ENCODE results near the gene FNDC3A.
A peak's percentile ranks its signal among the peaks of the same experiment; 100 is the strongest.

FNDC3A gene, protein sequence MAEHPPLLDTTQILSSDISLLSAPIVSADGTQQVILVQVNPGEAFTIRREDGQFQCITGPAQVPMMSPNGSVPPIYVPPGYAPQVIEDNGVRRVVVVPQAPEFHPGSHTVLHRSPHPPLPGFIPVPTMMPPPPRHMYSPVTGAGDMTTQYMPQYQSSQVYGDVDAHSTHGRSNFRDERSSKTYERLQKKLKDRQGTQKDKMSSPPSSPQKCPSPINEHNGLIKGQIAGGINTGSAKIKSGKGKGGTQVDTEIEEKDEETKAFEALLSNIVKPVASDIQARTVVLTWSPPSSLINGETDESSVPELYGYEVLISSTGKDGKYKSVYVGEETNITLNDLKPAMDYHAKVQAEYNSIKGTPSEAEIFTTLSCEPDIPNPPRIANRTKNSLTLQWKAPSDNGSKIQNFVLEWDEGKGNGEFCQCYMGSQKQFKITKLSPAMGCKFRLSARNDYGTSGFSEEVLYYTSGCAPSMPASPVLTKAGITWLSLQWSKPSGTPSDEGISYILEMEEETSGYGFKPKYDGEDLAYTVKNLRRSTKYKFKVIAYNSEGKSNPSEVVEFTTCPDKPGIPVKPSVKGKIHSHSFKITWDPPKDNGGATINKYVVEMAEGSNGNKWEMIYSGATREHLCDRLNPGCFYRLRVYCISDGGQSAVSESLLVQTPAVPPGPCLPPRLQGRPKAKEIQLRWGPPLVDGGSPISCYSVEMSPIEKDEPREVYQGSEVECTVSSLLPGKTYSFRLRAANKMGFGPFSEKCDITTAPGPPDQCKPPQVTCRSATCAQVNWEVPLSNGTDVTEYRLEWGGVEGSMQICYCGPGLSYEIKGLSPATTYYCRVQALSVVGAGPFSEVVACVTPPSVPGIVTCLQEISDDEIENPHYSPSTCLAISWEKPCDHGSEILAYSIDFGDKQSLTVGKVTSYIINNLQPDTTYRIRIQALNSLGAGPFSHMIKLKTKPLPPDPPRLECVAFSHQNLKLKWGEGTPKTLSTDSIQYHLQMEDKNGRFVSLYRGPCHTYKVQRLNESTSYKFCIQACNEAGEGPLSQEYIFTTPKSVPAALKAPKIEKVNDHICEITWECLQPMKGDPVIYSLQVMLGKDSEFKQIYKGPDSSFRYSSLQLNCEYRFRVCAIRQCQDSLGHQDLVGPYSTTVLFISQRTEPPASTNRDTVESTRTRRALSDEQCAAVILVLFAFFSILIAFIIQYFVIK

DNA sequence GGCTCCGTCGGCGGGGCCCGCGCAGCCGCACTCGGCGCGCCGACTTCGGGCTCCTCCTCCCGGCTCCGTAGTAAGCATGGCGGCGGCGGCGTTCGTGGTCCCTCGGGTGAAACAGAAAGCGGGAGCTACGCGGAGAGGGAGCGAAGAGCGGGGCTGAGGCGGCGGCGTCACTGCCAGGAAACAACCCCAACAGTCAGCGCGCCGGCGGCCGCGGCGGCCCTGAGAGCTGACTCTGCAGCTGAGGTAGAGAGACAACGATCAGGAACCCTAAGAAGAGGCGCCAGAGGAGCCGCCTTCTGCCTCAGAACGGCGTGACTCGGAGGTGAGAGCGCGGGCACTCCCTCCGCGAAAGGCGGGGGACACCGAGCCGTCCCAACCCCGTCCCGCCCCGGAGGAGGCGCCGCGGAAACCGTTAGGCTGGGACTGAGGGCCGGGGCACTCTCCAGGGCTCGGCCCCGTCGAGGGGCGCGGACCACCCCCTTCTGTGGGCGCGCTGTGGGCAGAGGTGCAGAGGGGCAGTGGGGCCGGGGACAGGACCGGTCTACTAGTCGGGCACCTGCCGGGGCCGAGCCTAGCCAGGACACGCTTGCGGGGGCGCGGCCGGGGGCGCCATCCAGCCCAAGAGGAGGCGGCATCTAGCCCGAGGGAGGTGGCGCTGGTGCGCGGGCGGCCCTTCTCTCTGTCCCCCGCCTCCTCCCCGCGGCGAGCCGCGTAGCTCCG lies at the start of gene FNDC3A:
Gene FNDC3A (plus strand): TSS at position 57 of the 720 bp plus-strand sequence. CDS start 30,279 bp downstream, outside the sequence.
- peak within 1 kb of the TSS; percentile 96 for H3K4me3 Mint-ChIP-seq
- H3K27me3 Mint-ChIP-seq, result no peaks in the 10 kb centered on the region
- peak within 1 kb of the TSS; percentile 93 for H3K27ac Mint-ChIP-seq
- H3K9me3 Mint-ChIP-seq, result peaks cover 21% of the 10 kb centered on the region
- H3K36me3 Mint-ChIP-seq, result peaks cover 13% of the 10 kb centered on the region
- peaks cover 41% of the 10 kb centered on the region for H3K4me1 Mint-ChIP-seq
- peak; percentile 86 for ATAC-seq

DNA sequence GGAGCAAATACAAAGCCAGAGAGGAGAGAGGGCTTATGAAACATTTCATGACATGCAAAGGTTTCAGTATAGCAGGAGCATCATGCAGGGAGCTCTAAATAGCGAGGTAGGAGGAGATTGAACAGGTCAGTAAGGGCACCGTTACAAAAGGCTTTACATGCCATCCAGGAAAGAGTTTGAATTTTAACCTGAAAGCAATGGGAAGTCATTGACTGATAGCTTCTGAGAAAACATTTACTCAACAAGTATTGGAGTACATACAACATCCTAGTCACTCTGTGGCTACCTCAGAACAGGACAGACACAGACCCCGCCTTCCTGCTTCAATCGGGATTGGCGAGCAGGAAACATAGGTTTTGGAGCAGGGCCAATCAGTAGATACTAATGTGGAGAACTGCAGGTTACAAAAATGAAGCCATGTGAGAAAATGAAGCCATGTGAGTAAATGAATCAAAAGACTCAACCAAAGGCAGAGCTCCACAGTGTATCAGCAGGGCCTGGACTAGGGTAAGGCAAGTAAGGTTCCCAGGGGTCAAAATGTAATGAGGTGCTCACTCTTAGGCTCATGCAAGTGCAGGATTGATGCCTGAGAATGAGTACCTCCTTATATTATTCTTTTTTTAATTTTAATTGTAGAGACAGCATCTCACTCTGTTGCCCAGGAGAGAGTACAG lies 46.8 kb upstream of the FNDC3A start:
- Mint-ChIP-seq H3K9me3 (peaks cover 6% of the 10 kb centered on the region), H3K27ac (no peak overlapping the region), H3K4me1 (no peaks in the 10 kb centered on the region), H3K27me3 (peaks cover 17% of the 10 kb centered on the region), H3K36me3 (no peaks in the 10 kb centered on the region), H3K4me3 (no peak overlapping the region)
- ATAC-seq, result no peak

DNA sequence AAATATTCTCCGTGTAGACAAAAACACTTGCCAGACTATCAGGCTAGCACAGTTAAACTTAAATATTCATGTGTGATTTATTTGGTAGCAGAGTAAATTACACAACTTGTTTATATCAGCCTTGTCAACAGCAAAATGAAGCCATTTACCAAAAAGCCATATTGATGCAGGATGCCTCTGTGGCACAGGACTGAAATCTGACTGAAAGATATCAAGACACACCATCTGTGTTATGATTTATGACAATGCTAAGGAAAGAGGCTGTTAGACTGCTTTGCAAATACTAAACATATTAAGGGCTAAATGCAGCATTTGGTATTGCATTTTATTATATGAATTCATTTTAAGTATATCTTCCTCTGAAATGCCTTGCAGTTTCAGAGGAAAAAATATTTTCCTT lies 44.8 kb upstream of the FNDC3A start:
- H3K36me3 Mint-ChIP-seq, result no peaks in the 10 kb centered on the region
- no peak overlapping the region for H3K27ac Mint-ChIP-seq
- H3K4me3 Mint-ChIP-seq, result no peak overlapping the region
- peaks cover 26% of the 10 kb centered on the region for H3K27me3 Mint-ChIP-seq
- no peaks in the 10 kb centered on the region for H3K4me1 Mint-ChIP-seq
- no peak for ATAC-seq
- H3K9me3 Mint-ChIP-seq, result peaks cover 6% of the 10 kb centered on the region

DNA sequence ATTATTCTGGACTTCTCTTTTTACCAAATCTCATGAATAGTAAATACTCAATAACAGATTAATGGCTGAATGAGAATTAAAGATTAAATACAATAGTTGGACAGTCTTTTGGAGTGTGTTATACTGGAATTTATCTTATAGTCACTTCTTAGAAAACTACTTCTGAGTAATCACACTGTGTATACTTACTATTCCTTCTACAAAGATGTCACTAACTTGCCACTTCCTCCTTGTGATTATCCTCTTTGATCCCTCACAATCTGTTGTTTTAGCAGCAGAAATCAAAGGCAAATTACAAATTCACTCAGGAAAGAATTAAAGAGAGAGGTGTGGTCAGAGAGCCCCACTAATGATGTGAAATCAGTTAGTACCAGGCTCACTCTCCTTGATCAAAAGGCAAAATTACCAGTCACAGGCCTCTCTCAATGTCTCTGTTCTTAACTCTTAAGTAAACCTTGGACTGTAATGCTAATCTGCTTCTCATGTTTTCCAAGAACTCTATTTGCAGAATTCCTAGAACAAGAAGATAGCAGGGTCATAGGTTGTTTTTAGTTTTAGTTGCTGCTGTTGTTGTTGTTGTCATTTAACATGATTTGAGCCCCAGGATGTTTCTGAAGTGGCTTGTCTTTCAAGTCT lies 37.3 kb upstream of the FNDC3A start:
- no peak for ATAC-seq
- Mint-ChIP-seq H3K9me3 (peaks cover 4% of the 10 kb centered on the region), H3K27me3 (peaks cover 25% of the 10 kb centered on the region), H3K4me3 (no peak overlapping the region), H3K36me3 (no peaks in the 10 kb centered on the region), H3K27ac (no peak overlapping the region), H3K4me1 (no peaks in the 10 kb centered on the region)

DNA sequence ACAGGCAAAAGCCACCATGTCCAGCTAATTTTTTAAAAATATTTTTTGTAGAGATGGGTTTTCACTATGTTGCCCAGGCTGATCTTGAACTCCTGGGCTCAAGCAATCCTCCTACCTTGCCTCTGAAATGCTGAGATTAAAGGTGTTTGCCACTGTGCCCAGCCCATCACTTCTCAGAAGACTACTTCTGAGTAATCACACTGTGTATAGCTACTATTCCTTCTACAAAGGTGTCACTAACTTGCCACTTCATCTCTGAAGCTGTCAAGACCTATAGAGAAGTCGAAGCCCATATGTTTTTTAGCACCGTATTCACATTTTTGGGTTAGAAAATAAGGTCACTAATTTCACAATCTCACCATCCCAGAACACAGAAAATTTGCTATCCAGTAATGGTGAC lies 36.0 kb upstream of the FNDC3A start:
- H3K4me1 Mint-ChIP-seq, result no peaks in the 10 kb centered on the region
- ATAC-seq, result no peak

DNA sequence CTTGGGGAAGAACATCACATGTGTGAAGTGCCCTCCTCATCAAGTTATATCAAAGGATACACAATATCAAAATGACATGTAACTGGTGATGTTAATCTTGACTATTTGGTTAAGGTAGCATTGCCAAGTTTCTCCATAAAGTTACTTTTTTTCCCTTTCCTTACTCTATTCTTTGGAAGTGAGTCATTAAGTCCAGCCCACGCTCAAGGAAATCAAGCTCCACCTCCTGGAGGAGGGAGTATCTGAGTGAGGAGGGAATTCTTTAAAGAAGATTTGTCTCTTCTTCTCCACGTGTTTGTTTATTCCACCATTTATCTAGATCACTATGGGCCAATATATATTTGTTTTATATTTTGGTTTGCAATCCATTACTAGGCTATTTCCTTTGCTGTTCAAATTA lies 33.6 kb upstream of the FNDC3A start:
- H3K36me3 Mint-ChIP-seq, result no peaks in the 10 kb centered on the region
- no peak overlapping the region for H3K27ac Mint-ChIP-seq
- no peaks in the 10 kb centered on the region for H3K9me3 Mint-ChIP-seq
- H3K27me3 Mint-ChIP-seq, result peaks cover 11% of the 10 kb centered on the region
- no peak overlapping the region for H3K4me3 Mint-ChIP-seq
- no peaks in the 10 kb centered on the region for H3K4me1 Mint-ChIP-seq
- ATAC-seq, result no peak

More for the DNA sequence above, 36.0 kb upstream of the FNDC3A start:
- peaks cover 12% of the 10 kb centered on the region for H3K27me3 Mint-ChIP-seq
- H3K4me3 Mint-ChIP-seq, result no peak overlapping the region
- no peaks in the 10 kb centered on the region for H3K9me3 Mint-ChIP-seq
- no peak overlapping the region for H3K27ac Mint-ChIP-seq
- no peaks in the 10 kb centered on the region for H3K36me3 Mint-ChIP-seq

DNA sequence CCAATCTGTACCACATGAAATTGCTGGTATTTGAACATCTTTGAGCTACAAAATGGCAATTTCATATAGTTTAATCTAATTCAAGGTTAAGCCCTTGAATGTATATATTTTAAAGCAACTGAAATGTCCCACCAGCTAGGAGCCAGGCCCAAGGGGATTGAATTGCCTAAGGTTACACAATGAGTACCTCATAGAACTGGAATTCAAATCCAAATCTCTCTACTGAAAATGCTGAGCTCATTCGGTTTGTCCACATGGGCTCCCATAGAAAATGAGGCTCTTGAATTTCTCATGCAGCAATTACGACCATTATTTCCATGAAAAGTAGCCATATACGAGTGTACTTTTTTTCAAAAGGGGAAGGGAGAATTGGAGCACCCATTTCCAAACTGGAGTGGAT lies 31.5 kb upstream of the FNDC3A start:
- peaks cover 11% of the 10 kb centered on the region for H3K27me3 Mint-ChIP-seq
- H3K9me3 Mint-ChIP-seq, result no peaks in the 10 kb centered on the region
- ATAC-seq, result no peak
- no peaks in the 10 kb centered on the region for H3K4me1 Mint-ChIP-seq
- H3K27ac Mint-ChIP-seq, result no peak overlapping the region
- no peaks in the 10 kb centered on the region for H3K36me3 Mint-ChIP-seq
- H3K4me3 Mint-ChIP-seq, result no peak overlapping the region

DNA sequence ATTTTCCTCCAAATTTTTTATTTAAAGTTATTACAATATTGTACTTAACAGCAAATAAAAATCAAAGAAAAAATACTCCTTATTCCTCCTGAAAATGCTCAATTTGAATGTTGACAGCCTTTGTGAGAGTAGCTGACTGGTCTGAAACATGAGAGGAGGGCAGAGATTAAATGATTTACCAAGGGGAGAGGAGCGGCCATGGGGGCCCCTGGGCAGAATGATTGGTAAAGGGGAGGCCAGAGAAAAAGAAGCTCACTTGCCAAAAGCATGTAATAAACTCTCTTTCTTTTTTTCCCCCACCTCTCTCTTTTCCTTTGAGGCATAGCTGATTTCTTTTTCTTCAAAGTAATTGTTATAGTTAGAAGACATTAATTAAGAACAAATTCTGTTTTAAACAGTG lies 30.1 kb upstream of the FNDC3A start:
- Mint-ChIP-seq H3K27me3 (peaks cover 11% of the 10 kb centered on the region), H3K27ac (no peak overlapping the region), H3K4me3 (no peak overlapping the region), H3K9me3 (no peaks in the 10 kb centered on the region), H3K4me1 (no peaks in the 10 kb centered on the region), H3K36me3 (no peaks in the 10 kb centered on the region)
- ATAC-seq, result no peak

DNA sequence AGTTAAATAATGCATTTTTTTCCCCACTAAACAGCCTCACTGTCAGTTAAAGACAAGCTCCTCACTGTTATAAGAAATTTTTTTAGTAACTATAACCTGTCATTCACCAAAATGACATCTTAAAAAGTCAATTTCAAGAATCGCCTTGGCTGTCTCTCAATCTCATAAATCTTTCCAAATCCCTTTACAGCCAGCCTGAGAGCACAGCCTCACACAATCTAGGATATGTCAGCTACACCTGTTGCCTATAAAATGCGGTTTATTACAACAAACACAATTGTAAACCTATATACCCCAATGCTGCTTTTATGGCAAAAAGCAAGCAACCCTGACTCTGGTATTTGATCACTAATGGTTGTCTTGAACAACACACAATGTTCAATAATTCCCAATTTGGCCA lies 29.5 kb upstream of the FNDC3A start:
- Mint-ChIP-seq H3K4me3 (no peak overlapping the region), H3K36me3 (no peaks in the 10 kb centered on the region), H3K4me1 (no peaks in the 10 kb centered on the region), H3K27ac (no peak overlapping the region), H3K9me3 (no peaks in the 10 kb centered on the region), H3K27me3 (peaks cover 11% of the 10 kb centered on the region)
- ATAC-seq, result no peak

DNA sequence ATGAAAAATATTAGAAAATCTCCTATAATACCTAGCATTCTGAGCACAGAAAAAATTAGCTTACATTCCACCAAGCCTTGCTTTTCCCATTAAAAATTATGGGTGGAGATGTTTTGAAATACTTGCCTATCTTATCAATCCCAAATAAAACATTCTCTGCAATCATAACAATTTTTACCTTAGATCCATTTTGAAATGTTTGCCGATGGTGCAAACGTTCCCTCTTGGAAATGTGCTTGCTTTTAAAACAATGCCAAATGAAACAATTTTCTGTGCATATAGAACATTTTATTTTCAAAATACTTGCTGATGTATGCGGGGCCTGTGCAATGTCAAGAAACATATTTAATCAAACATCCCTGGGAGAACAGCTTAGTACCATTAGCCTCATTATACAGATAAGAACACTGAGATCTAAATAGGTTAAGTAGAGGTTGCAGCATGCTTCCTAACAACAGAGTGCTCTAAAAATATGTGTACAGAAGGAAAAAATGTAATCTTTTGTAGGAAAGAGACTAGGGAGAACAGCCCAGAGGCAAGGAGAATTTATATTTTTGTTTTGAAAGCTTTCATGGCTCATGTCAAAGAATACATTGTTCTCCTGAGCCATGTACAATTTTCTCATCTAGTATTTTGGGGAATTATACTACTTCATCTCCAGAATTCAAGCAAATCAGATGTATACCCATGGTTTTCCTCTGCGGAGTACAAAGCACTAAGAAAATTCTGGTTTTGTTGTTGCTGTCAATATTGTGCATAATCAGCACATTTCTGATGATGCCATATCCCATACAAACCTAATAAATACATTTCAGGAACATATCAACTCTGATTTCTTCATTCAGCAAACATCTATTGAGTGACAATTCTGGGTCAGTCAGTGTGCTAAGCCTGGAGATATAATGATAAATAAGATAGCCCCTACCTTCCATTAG lies 25.9 kb upstream of the FNDC3A start:
- no peaks in the 10 kb centered on the region for H3K36me3 Mint-ChIP-seq
- H3K27ac Mint-ChIP-seq, result no peak overlapping the region
- no peaks in the 10 kb centered on the region for H3K27me3 Mint-ChIP-seq

DNA sequence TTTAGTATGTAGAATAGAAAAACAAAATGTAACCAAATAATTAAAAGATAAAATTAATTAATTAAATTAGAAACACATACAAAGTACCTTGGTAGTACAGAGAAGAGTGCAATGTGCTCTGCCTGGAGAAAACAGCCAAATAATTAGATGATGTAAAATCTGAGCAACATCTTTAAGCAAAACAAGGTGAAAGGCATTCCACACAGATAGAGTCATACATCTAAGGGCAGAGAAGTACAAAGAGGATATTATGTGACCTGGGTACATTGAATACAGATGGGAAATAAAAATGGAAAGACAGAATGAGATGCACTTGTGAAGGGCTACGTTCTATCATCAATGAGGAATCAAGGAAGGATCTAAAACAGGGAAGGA lies 25.2 kb upstream of the FNDC3A start:
- Mint-ChIP-seq H3K4me1 (no peaks in the 10 kb centered on the region), H3K36me3 (no peaks in the 10 kb centered on the region), H3K9me3 (no peaks in the 10 kb centered on the region), H3K27ac (no peak overlapping the region), H3K4me3 (no peak overlapping the region), H3K27me3 (no peaks in the 10 kb centered on the region)
- ATAC-seq, result no peak

More for the DNA sequence above, 25.9 kb upstream of the FNDC3A start:
- Mint-ChIP-seq H3K4me1 (no peaks in the 10 kb centered on the region), H3K4me3 (no peak overlapping the region), H3K9me3 (no peaks in the 10 kb centered on the region)
- no peak for ATAC-seq

DNA sequence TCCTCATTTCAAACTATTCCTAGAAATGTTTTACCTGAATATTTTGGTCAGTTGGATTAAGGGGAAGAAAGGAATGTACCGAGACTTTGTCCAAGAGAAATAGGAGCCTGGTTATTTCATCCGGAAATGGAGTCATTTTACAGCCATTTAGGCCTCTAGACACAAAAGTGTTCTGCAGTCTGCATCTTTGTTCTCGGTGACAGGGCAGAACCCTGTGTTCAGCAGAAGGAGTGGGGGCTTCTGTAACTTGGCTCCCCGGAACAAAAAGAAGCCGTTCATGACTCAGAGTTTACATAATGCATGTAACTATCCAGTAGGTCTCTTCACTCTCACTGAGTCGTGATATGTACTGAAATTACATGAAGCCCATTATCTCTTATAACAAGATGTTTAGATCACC lies 21.6 kb upstream of the FNDC3A start:
- H3K27me3 Mint-ChIP-seq, result no peaks in the 10 kb centered on the region
- no peak for ATAC-seq
- no peak overlapping the region for H3K4me3 Mint-ChIP-seq
- H3K4me1 Mint-ChIP-seq, result no peaks in the 10 kb centered on the region
- no peak overlapping the region for H3K27ac Mint-ChIP-seq
- H3K9me3 Mint-ChIP-seq, result no peaks in the 10 kb centered on the region
- H3K36me3 Mint-ChIP-seq, result no peaks in the 10 kb centered on the region

DNA sequence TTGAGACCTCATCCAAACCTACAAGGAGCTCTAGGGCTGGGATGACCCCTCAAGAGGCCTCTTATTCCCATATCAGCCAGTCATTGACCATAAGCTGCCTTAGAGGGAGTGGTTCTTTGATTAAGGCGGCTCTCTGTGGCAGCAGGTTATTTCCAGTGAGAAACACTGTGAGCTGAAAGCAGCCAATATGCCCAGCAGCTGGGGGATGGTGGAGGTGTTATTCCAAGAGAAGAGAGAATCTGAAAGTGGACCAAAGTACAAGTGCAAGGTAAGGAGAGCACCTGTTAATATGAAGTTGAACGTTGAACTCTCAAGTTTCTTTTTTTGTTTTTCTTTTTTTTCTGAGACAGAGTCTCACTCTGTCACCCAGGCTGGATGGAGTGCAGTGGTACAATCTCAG lies 20.2 kb upstream of the FNDC3A start:
- H3K4me3 Mint-ChIP-seq, result no peak overlapping the region
- H3K27me3 Mint-ChIP-seq, result no peaks in the 10 kb centered on the region
- no peak for ATAC-seq
- H3K9me3 Mint-ChIP-seq, result no peaks in the 10 kb centered on the region
- H3K27ac Mint-ChIP-seq, result no peak overlapping the region
- no peaks in the 10 kb centered on the region for H3K4me1 Mint-ChIP-seq
- H3K36me3 Mint-ChIP-seq, result no peaks in the 10 kb centered on the region

Measured in stimulated activated memory B cell treated with anti-CD40 and anti-IgM and Interleukin-4, amounts not matched to agents 10 μg/mL and 1 μg/mL and 100 μg/mL, for 72 hours (primary cell).